ENCODE data around the gene EIF3D.

Gene EIF3D

GRCh38 chr22:36505998-36506635 is 22.8 kb downstream of the EIF3D start:
- DNase-seq: no peak

- DNase-seq: no peak
Observed at GRCh38 chr22:36497910-36498665, 30.9 kb downstream of the EIF3D start.

- no peak for DNase-seq
Observed at GRCh38 chr22:36493690-36494110, 35.3 kb downstream of the EIF3D start.

- DNase-seq: no peak
Observed at GRCh38 chr22:36492109-36492508, 36.9 kb downstream of the EIF3D start.

DNA sequence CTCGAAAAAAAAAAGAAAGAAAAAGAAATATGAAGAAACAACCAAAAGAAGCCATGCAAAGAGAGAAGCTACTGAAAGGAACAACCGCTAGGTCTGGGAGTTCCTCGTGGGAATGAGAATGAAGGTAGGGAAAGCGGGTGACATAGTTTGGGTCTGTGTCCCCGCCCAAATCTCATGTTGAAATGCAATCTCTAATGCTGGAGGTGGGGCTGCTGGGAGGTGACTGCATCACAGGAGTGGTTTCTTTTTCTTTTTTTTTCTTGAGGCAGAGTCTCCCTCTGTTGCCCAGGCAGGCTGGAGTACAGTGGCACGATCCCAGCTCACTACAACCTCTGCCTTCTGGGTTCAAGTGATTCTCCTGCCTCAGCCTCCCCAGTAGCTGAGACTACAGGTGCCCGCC is 37.8 kb downstream of the EIF3D start:
- DNase-seq: no peak

DNA sequence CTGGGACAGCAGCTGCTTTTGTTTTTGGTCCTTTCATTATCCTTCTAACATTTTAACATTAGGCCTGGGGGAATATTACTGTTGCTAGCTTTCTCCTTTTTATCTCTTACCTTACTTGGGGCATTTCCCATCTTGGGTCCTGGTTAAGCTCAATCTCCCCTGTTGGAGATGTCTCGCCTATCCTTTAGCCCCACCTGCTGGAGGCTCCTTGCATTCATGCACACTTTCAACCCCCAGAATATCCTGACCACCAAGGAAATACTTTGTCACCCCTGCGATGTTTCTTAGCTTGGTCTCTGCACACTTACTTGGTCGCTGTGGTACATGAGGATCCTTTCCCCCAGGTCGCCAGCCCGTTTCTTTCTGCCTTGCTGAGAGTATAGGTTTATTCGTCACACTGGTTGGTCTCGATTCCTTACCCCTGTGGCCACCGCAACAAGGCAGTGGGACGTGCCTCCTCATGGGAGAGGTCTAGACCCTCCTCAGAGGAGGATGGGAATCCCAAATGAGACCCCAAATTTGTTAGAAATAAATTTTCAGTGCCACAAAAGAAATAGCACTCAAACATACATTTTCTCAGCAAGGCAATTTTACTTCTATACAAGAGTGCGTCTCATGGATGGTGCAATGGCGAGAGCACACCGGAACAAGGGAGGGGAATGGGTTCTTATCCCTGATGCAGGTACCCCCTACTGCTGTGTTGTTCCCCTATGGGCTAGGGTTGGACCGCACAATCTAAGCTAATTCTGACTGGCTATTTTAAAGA is 42.2 kb downstream of the EIF3D start:
- DNase-seq: peak; percentile 57

DNA sequence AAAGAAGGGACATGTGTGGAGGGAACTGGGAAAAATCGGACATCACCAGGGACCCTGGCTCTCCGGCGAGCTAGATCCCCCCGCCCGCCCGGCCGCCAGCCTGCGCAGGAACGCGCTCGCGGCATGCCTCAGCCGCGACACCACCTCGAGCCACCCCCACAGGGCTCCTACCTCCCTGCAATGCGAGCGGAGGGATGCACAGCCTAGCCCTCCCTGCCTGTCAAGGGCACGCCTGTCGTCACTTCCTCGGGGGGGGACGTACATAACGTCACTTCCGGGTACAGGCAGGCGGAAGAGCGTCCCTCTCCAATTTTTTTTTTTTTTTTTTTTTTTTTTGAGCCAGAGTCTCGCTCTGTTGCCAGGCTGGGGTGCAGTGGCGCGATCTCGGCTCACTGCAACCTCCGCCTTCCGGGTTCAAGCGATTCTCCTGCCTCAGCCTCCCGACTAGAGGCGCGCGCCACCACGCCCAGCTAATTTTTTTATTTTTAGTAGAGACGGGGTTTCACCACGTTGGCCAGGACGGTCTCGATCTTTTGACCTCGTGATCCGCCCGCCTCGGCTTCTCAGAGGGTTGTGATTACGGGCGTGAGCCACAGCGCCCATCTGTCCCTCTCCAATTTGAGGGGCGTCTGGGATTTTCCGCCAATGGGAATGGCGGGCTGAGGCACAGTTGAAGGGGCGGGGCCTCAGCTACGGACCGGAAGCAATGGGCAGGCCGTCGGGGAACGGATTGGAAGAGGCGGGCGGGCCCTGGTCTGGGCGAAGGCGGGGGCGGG is 47.4 kb downstream of the EIF3D start, which contains the start of gene TXN2:
Gene TXN2 (minus strand): TSS at position 248 of the 776 bp plus-strand sequence. CDS start 803 bp downstream, outside the sequence.
- peak; percentile 95 for DNase-seq

GRCh38 chr22:36480941-36481392 is 48.0 kb downstream of the EIF3D start:
- no peak for DNase-seq

GRCh38 chr22:36478966-36479365 is 50.0 kb downstream of the EIF3D start:
- DNase-seq: no peak

- no peak for DNase-seq
Observed at GRCh38 chr22:36475341-36475740, 53.6 kb downstream of the EIF3D start.

DNA sequence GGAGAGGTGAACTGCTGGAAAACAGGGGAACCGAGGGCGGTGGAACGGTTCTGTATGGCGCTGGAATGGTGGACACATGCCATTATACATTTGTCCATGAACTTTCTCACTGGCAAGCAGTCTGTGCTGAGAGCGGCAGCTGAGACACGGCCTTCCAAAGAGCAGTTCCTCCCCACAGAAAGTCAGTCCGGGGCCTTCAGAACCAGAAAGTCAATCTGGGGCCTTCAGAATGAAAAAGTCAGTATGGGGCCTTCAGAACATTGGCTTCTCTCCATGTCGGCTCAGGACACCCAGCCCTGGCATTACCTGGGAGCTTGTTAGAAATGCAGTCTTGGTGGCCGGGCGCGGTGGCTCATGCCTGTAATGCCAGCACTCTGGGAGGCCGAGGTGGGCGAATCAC is 56.3 kb downstream of the EIF3D start:
- no peak for DNase-seq

DNA sequence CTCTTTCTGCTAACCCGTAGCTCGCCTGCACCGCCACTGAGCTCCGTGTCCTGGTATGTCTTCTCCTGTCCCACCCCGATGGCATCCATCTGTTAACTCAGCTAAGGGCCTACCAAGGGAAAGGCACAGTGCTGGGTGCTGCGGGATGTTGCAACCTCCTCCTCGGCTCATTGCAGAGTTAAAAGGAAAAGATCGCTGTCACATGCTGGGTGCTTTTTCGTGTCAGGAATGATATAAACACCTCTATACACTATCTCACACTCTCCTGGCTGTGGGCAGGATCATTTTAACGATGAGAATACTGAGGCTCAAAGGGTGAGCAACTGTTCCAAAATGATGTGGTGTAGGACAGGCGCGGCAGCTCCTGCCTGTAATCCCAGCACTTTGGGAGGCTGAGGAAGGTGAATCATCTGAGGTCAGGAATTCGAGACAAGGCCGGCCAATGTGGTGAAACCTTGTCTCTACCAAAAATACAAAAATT is 57.6 kb downstream of the EIF3D start:
- DNase-seq: no peak

- DNase-seq: no peak
Observed at GRCh38 chr22:36470994-36471331, 58.0 kb downstream of the EIF3D start.

- DNase-seq: peak; percentile 85
Observed at GRCh38 chr22:36470162-36470993, 58.6 kb downstream of the EIF3D start.

- DNase-seq: no peak
Observed at GRCh38 chr22:36469094-36469710, 59.8 kb downstream of the EIF3D start.

DNA sequence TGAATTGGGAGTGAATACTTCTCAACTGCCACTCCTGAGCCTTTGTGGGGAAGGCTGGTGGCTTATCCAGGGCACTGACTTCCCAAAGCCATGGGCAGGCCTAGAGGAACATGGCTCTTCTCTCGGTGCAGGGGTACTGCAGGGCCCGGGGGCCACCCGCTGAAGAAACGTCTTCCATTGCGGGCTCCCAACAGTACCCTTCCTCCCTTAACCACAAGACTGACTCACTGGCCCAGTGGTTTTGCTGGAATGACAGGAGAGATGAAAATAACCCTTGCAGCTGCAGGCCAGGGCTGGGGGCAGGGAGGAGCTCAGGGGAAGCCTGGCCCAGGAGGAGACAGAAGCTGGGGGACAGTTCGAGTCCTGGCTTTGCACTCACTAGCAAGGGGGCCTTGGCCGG is 61.0 kb downstream of the EIF3D start:
- DNase-seq: peak; percentile 30

GRCh38 chr22:36467042-36467810 is 61.7 kb downstream of the EIF3D start:
- no peak for DNase-seq

- DNase-seq: no peak
Observed at GRCh38 chr22:36466258-36466657, 62.7 kb downstream of the EIF3D start.

GRCh38 chr22:36465232-36466021 is 63.5 kb downstream of the EIF3D start:
- DNase-seq: no peak
